GM23338 (cell line): ENCODE measurements around the gene KCNK15. TPM values are rescaled to one million over a fixed set of nuclear protein-coding genes. Genes with fewer than 3 reads are reported as not detected.
A peak's percentile ranks its signal among the peaks of the same experiment; 100 is the strongest.

Experiments used
- ATAC-seq: fragments of 200-7000 bp; cut with Tn5 transposase; 3 replicates; pipeline ENCODE4 v1.9.1; 2020
- DNase-seq: peaks from one replicate; pipeline ENCODE4 v3.0.0-alpha.2; 2015; ENCODE audit warnings: low spot score
- H2AFZ ChIP-seq: fragments of 200-600 bp; sonication (generic); 2 replicates; pipeline ENCODE4 v1.8.0; 2016; ENCODE audit warnings: antibody characterized with exemption, mild to moderate bottlenecking, moderate library complexity
- H3F3A ChIP-seq: fragments of 200-600 bp; sonication (generic); replicated peaks from 2 replicates; pipeline ENCODE4 v1.8.0; 2017; ENCODE audit warnings: antibody characterized with exemption, mixed run types, low read depth
- H3K27ac ChIP-seq: fragments of 200-600 bp; sonication (generic); 2 replicates; pipeline ENCODE4 v1.6.1; 2016; ENCODE audit warnings: low read depth
- H3K27me3 ChIP-seq: fragments of 200-600 bp; sonication (generic); 2 replicates; pipeline ENCODE4 v1.8.0; 2016; ENCODE audit warnings: mild to moderate bottlenecking, mixed run types, moderate library complexity; ENCODE audit not compliant: insufficient read depth
- H3K36me3 ChIP-seq: fragments of 200-600 bp; sonication (generic); 2 replicates; pipeline ENCODE4 v1.8.0; 2016; ENCODE audit warnings: mild to moderate bottlenecking; ENCODE audit not compliant: insufficient read depth
- H3K4me1 ChIP-seq: fragments of 200-600 bp; sonication (generic); 2 replicates; pipeline ENCODE4 v1.8.0; 2016; ENCODE audit warnings: mild to moderate bottlenecking, moderate library complexity; ENCODE audit not compliant: insufficient read depth
- H3K4me2 ChIP-seq: fragments of 200-600 bp; sonication (generic); 2 replicates; pipeline ENCODE4 v1.7.1; 2017; ENCODE audit warnings: mixed run types
- H3K4me3 ChIP-seq: fragments of 200-600 bp; sonication (generic); 2 replicates; pipeline ENCODE4 v1.6.1; 2016; ENCODE audit warnings: mixed run types
- H3K79me2 ChIP-seq: fragments of 200-600 bp; sonication (generic); replicated peaks from 2 replicates; pipeline ENCODE4 v1.8.0; 2017; ENCODE audit warnings: mild to moderate bottlenecking; ENCODE audit not compliant: insufficient read depth
- H3K9me2 ChIP-seq: fragments of 200-600 bp; sonication (generic); 2 replicates; pipeline ENCODE4 v1.8.0; 2017; ENCODE audit not compliant: insufficient read depth
- H4K20me1 ChIP-seq: fragments of 200-600 bp; sonication (generic); replicated peaks from 2 replicates; pipeline ENCODE4 v1.8.0; 2017; ENCODE audit warnings: mild to moderate bottlenecking; ENCODE audit not compliant: insufficient read depth
- H3K27ac Mint-ChIP-seq: 2 replicates; pipeline ENCODE4 v1.8.0; 2020; ENCODE audit warnings: inconsistent platforms, mild to moderate bottlenecking, moderate library complexity, mixed read lengths
- H3K27me3 Mint-ChIP-seq: 3 replicates; pipeline ENCODE4 v1.8.0; 2022; ENCODE audit warnings: low read depth, mild to moderate bottlenecking, moderate library complexity, mixed read lengths, inconsistent platforms; ENCODE audit not compliant: insufficient read depth, poor library complexity
- H3K36me3 Mint-ChIP-seq: 3 replicates; pipeline ENCODE4 v1.8.0; 2021; ENCODE audit warnings: low read depth, mild to moderate bottlenecking, inconsistent platforms, moderate library complexity, mixed read lengths
- H3K4me1 Mint-ChIP-seq: 3 replicates; pipeline ENCODE4 v1.8.0; 2020; ENCODE audit warnings: mild to moderate bottlenecking, inconsistent platforms, mixed read lengths
- H3K4me3 Mint-ChIP-seq: 3 replicates; pipeline ENCODE4 v1.8.0; 2021; ENCODE audit warnings: moderate library complexity, mild to moderate bottlenecking, inconsistent platforms, mixed read lengths
- H3K9me3 Mint-ChIP-seq: 3 replicates; pipeline ENCODE4 v1.8.0; 2020; ENCODE audit warnings: moderate library complexity, mild to moderate bottlenecking, inconsistent platforms, mixed read lengths
- CTCF ChIP-seq, 2 experiments: fragments of 200-600 bp in 1 of 2; sonication (generic) in 1 of 2; conservative IDR thresholded peaks; 2 replicates each; pipeline versions ENCODE4 v1.5.1 to v1.6.1; 2016 to 2017; ENCODE audit warnings: antibody characterized with exemption in 2 of 2, low read depth in 2 of 2, mild to moderate bottlenecking in 2 of 2, moderate library complexity in 1 of 2
- ETS1 ChIP-seq: IDR thresholded peaks from 2 replicates; pipeline ENCODE4 v1.6.1; 2016; ENCODE audit warnings: antibody characterized with exemption
- EZH2 ChIP-seq: fragments of 200-600 bp; sonication (generic); IDR thresholded peaks from one replicate; pipeline ENCODE4 v1.8.0; 2017; ENCODE audit warnings: antibody characterized with exemption, mild to moderate bottlenecking, low read depth; ENCODE audit not compliant: unreplicated experiment
- POLR2AphosphoS5 ChIP-seq: IDR thresholded peaks from 2 replicates; pipeline ENCODE4 v1.6.1; 2016; ENCODE audit warnings: antibody characterized with exemption, low read depth
- STAT1 ChIP-seq: IDR thresholded peaks from one replicate; pipeline ENCODE4 v1.6.1; 2016; ENCODE audit warnings: antibody characterized with exemption; ENCODE audit not compliant: unreplicated experiment
- ZNF331 ChIP-seq: fragments of 250-450 bp; sonication (Bioruptor Pico); IDR thresholded peaks from 2 replicates; pipeline ENCODE4 v1.5.0; 2020; ENCODE audit warnings: low read depth, mild to moderate bottlenecking, moderate library complexity
- polyA plus RNA-seq: library from polyadenylated mRNA; unstranded; fragments of >200 nt; fragmentation: Nextera tagmentation; extraction: Ambion mirVana; gene quantifications from 2 replicates; pipeline ENCODE4 v1.2.1, GENCODE V29; 2016
- total RNA-seq: library from RNA; depleted of rRNA; stranded (reverse); fragments of >200 nt; shearing (Covaris generic); gene quantifications from 2 replicates; pipeline ENCODE4 v1.2.3, GENCODE V29; 2014

The KCNK15 gene
- total and polyA plus RNA-seq, 2 experiments from 2014 or later, result 0.63 to 3.3 TPM

GRCh38 chr20:44732327-44732726, 13.3 kb upstream of the KCNK15 start:
- Histone ChIP-seq H3K4me1 (peaks cover 17% of the 10 kb centered on the region; the same call in 1 of the 2 replicates), H3K27me3 (no peaks in the 10 kb centered on the region), H3K36me3 (no peaks in the 10 kb centered on the region), H3K4me3 (no peak overlapping the region), H3K27ac (no peak overlapping the region), H4K20me1 (no peaks in the 10 kb centered on the region), H3K9me2 (no peaks in the 10 kb centered on the region), H3K79me2 (no peaks in the 10 kb centered on the region), H3F3A (no peaks in the 10 kb centered on the region), H3K4me2 (no peak overlapping the region), H2AFZ (no peak overlapping the region)
- Mint-ChIP-seq H3K36me3 (no peaks in the 10 kb centered on the region; the same call in 2 of the 3 replicates), H3K27me3 (peaks cover 4% of the 10 kb centered on the region), H3K27ac (no peak overlapping the region), H3K4me3 (no peak overlapping the region), H3K9me3 (no peaks in the 10 kb centered on the region; the same call in 2 of the 3 replicates), H3K4me1 (peaks cover 51% of the 10 kb centered on the region)
- TF ChIP-seq CTCF (conservative IDR thresholded peaks at IDR 0.05; ENCODE audit: low read depth in 2 of 2), result no peak
- no peak for TF ChIP-seq POLR2AphosphoS5
- DNase-seq (no peak), ATAC-seq (no peak)

GRCh38 chr20:44733341-44734069, 12.2 kb upstream of the KCNK15 start:
- H3K9me3 Mint-ChIP-seq, result no peaks in the 10 kb centered on the region; the same call in 2 of the 3 replicates
- H2AFZ ChIP-seq, result no peak overlapping the region
- H3K4me2 ChIP-seq, result no peak overlapping the region
- H3K36me3 ChIP-seq, result no peaks in the 10 kb centered on the region
- peaks cover 4% of the 10 kb centered on the region for H3K27me3 Mint-ChIP-seq
- peaks cover 13% of the 10 kb centered on the region; the same call in 1 of the 2 replicates for H3K4me1 ChIP-seq
- H3K9me2 ChIP-seq, result no peaks in the 10 kb centered on the region
- no peaks in the 10 kb centered on the region for H3K79me2 ChIP-seq
- peak; percentile 88 for DNase-seq
- no peak overlapping the region for H3K4me3 Mint-ChIP-seq
- H3K27me3 ChIP-seq, result no peaks in the 10 kb centered on the region
- ATAC-seq, result peak; percentile 59
- H3K27ac Mint-ChIP-seq, result no peak overlapping the region
- H3F3A ChIP-seq, result no peaks in the 10 kb centered on the region
- H3K36me3 Mint-ChIP-seq, result peaks cover under 1% of the 10 kb centered on the region; the same call in 1 of the 3 replicates
- H3K4me1 Mint-ChIP-seq, result peaks cover 45% of the 10 kb centered on the region
- no peak overlapping the region for H3K27ac ChIP-seq
- no peak overlapping the region for H3K4me3 ChIP-seq
- TF ChIP-seq STAT1 (no peak), CTCF (conservative IDR thresholded peaks at IDR 0.05; ENCODE audit: low read depth in 2 of 2) (peak; percentile 88 to 97), ETS1 (no peak), EZH2 (no peak), ZNF331 (CRISPR knock-in tag) (no peak)
- no peaks in the 10 kb centered on the region for H4K20me1 ChIP-seq
